ENCODE data around the gene IFT74.

- TF ChIP-seq POLR2A (IDR thresholded peaks at IDR 0.05) (no peak), CTCF (IDR thresholded peaks at IDR 0.05 in 4 of 5, conservative IDR thresholded peaks at IDR 0.05 in 1 of 5) (peak; percentile 49 to 83 (median 72))
Observed at GRCh38 chr9:27033815-27034403, 77.7 kb downstream of the IFT74 start.
